KBM-7 (cell line): Measurements from ENCODE around the gene FGF16.
A peak's percentile ranks its signal among the peaks of the same experiment; 100 is the strongest.
"Not testable (repeated sequence)": the region's sequence is repeated elsewhere in the genome, so short reads cannot be mapped to it uniquely, and the experiment has no call there.

Source experiments
- DNase-seq: peaks from one replicate; pipeline ENCODE4 v3.0.0-alpha.2; 2015
- in situ Hi-C: fragments of 300-500 bp; cut with MboI; formaldehyde crosslinking; loops from 2 replicates; pipeline ENCODE4 v1.14.3; 2020; ENCODE audit warnings: low sequenced_read_pairs, low pct_unique_long_range_greater_than_20kb, mixed read lengths

The FGF16 gene

DNA sequence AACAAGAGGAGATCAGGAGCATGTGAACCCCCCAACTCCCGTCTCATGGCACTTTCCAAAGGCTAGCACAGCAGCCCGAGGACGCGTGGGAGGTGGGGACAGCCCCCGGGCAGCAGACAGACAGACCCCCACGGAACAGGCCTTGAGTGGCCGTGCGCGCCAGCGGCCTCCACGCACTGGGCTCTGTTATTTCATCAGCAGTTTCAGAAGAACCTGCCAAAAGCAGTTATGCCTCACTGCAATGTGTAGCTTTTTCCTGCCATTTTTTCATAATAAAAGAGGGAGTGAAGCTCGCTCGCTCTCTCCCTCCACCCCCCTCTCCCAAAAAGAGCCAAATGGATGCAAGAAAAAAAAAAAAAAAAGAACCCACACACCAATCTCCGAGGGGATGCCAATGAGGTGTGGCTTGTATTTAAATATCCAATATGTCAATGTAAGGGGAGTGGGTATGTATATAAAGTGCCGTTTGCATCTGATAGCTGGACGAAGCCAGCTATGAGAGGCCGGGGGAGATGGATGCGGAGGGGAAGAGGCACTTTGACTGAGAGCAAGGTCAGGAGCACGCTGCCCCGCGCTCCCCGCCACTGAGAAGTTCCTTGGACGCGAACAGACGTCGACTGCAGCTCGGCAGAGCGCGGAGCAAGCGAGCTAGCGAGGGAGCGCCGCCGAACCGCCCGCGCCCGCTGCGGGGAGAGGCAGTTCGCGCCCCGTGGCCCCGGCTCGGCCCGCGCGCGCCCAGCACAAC, at the start of gene FGF16:
Gene FGF16 (plus strand): TSS at position 482 of the 745 bp plus-strand sequence. CDS start 286 bp downstream, outside the sequence.
- DNase-seq: no peak
- in situ Hi-C loops: no loop called here

DNA sequence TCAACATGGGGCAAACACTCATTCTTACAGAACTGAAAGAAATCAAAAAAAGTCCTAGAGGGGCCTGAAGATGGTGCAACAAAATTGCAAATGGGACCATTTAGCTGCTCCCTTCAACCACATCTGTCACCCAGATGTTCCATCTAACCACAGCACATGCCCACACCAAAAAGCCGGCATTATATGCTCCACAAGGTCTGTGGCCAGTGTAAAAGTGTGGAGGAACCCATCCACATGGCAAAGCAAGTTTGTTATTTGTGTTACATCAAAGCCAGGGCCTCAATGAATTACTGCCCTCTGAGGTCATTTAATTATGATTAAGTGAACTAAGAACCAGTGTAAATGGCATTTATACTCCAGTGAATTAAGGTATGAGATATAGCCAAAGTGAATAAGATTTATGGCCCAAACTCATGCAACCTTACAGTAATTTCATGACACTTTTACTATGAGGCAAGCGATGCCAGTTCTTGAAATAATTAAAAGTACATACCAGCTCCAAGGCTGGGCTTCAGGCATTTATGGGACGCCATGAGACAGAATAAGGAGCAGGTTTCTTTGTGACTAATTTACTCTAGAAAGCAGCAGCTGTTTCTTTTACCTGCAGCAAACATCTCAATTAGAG, 48.7 kb upstream of the FGF16 start:
- in situ Hi-C loops: no loop called here
- peak; percentile 5 for DNase-seq

DNA sequence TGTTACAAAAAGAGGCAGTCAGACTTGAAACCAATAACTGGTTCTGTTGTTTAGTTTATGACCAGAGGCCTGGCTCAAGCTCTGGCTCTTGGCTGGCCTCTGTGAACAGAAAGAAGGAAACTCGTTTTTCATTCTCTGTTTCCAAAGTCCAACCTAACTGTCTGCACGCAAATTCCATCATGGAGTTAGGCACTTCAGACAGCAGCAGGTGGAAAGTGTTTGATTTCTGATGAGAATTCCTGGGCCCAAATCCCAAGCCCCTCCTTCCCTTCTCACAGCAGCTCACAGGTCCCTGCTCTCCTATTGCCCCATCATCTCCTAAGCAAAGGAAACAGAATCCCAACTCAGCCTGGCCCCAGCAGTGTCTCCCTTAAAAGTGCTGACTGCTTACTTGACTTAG, 42.8 kb upstream of the FGF16 start:
- no peak for DNase-seq
- in situ Hi-C loops: no loop called here

DNA sequence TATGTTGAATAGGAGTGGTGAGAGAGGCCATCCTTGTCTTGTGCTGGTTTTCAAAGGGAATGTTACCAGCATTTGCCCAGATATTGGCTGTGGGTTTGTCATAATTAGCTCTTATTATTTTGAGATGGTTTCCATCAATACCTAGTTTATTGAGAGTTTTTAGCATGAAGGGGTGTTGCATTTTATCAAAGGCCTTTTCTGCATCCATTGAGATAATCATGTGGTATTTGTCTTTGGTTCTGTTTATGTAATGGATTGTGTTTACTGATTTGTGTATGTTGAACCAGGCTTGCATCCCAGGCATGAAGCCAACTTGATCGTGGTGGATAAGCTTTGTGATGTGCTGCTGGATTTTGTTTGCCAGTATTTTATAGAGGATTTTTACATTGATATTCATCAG, 39.4 kb upstream of the FGF16 start:
- in situ Hi-C loops, DNase-seq: not testable (repeated sequence)

DNA sequence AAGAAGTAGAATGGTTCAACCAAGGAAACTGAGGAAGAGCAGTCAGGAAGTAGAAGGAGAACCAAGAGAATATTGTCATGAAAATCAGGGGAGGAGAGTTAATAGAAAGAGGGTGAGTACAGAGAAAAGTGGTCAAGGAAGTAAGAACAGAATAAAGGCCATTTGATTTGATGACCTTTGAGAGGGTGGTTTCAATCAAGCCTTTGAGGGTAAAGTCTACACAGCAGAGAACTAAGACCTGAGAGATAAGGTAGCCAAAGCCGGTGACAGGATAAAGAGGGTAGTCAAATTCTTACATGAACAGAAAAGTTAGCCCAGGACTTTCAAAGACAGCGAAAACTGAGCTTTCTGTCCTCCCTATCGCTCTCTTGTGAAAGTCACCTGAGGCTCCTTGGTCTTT, 34.6 kb upstream of the FGF16 start:
- in situ Hi-C loops: no loop called here
- DNase-seq: no peak

DNA sequence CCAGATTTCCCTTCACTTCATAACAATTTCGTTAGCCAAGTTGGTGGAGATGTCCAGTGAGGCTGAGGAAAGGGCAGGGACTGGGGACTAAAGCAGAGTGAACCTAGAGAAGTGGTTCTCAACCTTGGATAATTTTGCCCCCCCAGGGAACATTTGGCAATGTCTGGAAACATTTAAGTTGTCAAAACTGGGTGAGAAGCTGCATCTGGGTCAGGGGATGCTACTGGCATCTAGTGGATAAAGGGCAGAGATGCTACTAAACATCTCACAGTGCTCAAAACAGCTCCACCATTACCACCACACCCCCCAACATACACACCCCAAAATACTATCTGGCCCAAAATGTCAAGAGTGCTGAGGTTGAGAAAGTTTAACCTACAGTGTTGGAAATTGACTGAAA, 32.0 kb upstream of the FGF16 start:
- DNase-seq: no peak
- in situ Hi-C loops: no loop called here

DNA sequence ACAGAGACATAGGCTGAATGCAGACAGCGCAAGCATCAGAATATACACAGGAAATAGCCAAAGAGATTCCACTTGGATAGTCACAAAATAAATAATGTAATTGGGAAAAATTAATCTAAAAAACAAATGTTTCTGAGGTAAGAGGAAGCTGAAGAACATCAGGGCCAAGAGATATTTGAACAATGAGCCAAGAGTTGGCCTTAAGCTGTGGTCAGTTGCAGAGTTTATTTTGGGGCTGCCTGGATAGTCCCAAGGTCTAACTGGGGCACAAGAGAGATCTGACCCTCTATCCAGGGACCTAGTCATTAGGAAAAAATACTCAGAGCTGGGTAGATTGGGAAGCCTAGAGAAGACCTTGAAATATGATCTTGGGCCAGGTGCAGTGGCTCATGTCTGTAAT, 31.3 kb upstream of the FGF16 start:
- DNase-seq: no peak
- in situ Hi-C loops: no loop called here

DNA sequence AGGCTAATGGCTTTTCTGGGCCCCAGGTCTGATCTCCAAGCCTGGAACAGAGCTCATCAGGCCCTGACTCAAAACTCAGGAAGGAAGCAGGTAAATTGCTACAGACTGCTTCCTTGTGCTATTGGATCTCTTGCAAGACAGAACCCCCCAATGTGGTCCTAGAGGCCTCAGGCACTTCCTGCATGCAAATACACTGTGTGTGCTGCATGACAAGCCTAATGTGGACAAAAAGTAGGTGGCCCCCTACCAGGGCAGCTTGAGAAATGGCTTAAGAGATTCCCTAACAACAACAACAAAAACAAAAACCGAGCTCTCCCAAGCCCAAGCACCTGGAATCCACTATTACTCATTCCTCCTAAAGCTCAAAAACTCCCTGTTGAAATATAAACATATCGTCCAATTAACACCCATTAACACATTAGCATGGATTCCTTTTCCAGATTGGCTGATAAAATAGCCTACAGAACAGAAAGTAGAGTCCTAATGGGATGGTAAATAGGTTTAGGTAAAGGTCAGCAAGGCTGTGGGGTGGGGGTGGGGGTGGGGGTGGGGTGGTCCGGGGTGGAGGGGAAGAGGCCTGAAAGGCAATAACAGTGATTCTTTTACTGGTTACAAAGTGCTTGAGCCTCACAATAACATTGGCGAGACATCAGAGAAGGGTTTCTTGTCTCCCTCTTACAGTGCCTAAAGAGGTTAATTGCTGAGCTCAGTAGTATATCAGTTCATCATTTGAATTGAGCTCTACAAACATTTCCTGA, 24.1 kb upstream of the FGF16 start:
- DNase-seq: no peak
- in situ Hi-C loops: no loop called here

DNA sequence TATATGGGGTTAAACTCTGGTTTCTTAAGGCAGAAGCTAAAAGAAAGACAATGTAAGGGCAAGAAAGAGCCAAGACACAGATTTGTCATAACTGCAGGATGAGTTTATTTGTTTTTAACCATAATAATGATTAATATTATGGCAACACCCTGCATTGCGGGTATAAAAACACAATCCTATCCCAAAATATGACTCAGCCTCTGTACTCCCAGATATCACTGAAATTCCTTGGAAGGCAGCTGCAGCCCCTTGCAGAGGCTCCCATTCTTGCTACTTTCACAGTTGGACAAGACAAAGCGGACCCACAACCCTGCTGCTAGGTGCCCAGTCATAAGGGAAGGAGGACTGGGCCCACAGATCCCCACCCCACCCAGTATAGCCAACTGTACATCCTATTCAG, 20.4 kb upstream of the FGF16 start:
- in situ Hi-C loops: no loop called here
- no peak for DNase-seq

DNA sequence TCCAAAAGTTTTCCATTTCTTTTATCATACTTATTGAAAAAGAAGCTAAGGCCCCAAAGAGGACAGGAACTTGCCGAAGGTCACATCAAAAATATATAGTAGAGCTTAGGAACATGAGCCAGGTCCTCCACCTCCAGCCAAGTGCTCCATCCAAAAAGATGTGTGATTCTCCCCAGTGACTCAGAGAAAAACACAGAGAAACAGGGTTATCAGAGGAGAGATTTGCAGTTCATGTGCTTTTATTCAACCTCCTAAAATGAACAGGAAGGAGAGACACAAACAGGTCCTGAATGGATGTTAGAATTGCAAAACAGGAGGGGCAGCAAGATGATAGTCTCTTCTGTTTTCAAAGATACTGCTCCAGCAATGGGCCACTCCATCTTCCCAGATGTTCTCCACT, 19.6 kb upstream of the FGF16 start:
- no peak for DNase-seq
- in situ Hi-C loops: no loop called here

DNA sequence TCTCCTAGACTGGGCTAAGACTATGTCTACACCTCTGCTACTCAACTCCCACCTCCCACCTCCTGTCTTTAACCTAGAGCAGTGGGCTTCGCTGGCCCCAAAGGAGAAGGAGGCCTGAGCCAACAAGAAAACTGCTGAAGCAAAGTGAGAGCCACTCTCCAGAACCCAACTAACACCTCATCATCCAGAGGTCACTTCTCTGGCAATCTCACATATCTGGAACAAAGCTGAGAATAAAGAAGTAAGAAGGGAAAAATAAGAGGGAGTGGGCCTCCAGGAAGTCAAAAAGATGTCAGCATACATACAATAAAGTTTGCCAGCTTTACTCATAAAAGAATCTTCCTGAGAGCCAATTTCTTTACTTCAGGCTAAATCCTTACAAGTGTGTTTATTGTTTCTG, 18.6 kb upstream of the FGF16 start:
- in situ Hi-C loops: no loop called here
- no peak for DNase-seq

DNA sequence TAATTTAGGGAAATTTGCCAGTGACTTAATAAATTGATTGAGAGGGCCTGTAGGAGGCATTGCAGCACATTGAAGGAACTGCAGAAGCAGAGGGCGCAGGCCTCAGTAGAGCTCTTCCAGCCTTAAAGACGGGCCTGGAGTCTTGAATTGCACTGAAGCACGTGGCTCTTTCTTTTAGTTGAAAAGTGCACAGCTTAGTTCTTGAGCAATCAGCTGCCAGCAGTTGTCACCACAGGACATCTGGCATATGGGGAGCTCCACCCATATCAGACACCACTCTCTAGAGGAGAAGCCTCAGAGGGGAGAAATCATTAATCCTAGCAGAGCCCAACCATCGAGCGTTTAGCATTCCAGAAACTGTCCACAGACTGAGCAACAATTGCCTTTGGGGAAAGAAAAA, 16.0 kb upstream of the FGF16 start:
- in situ Hi-C loops: no loop called here
- DNase-seq: peak; percentile 13

DNA sequence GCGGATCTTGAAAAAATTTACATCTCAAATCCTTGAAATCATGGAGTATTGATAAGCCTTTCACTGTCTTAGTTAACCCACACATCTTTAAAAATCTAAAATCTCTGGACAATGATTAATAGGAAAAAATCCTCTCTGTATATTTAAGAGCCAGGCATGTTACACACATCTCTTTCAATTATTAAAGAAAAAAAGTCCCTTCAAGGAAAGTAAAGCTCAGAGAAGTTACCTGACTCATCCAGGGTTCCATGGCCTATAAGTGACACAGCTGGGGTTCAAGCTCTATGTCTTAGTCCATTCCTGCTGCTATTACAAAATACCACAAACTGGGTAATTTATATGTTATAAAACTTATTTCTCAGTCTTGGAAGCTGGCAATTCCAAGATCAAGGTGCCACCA, 14.2 kb upstream of the FGF16 start:
- in situ Hi-C loops: no loop called here
- DNase-seq: no peak

DNA sequence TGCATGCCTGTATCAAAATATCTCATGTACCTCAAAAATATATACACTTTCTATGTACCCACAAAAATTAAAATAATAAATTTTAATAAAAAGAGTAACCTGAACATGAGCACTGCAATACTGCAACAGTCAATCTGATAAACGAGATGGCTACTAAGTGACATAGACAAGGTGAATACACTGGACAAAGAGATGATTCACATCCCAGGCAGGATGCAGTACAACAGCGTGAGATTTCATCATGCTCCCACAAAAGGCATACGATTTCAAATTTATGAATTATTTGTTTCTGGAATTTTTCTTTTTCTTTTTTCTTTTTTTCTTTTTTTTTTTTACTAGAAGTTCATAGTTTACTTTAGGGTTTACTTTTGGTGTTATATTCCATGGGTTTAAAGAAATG, 12.2 kb upstream of the FGF16 start:
- in situ Hi-C loops: no loop called here
- no peak for DNase-seq

DNA sequence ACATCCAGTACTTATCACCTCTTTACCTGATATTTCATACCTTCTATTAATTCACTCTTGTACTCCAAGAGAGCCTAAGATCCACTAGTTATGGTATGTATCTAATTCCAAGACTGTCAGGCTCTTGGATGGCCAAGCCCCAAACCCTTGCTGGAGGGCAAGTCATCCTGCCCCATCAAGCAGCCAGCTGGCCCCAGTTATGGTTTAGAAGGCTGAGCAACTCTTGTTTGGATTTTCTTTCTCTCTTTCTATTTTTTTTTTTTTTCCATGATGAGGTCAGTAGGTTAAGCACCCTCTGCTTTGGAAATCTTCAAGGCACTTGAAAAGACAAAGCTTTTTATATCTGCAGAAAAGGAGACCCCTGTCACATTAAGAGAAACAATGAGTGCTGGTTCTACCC, 10.9 kb upstream of the FGF16 start:
- in situ Hi-C loops: no loop called here
- DNase-seq: no peak

DNA sequence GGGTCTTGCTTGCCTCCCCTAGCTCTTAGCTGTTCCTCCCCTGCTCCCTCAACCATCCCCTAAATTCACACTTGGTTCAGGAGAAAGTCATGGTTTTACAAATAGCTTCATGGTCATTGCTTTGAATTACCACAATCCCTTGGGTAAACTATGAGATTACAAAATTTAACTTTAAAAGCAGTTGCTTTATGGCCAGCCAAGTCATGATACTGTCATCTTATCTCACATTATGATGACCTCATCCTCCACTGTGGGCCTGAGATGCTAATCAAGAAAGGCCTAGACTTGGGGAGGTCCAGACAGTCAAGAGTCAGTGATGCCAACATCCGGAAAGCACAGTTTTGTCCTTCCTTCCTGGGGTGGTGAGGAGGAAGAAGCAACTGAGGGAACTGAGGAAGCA, 10.5 kb upstream of the FGF16 start:
- no peak for DNase-seq
- in situ Hi-C loops: no loop called here

DNA sequence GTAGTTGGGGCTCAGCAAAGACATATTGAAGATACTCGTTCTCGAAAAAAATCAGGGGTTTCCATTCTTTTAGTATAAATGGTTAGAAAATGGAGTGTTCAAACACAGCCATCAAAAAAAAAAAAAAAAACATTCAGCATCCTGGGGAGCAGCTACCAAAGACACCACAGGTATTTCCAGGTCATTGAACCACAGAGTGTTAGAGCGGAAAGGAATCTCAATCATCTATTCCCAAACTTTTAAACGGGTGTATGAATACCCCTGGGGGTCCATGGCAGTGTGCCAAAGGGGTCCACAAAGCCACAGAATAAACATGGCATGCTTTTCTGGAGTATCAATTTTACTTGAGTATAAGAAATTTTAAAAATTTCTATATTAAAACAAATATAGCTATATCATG, 6.9 kb upstream of the FGF16 start:
- in situ Hi-C loops: no loop called here
- no peak for DNase-seq

DNA sequence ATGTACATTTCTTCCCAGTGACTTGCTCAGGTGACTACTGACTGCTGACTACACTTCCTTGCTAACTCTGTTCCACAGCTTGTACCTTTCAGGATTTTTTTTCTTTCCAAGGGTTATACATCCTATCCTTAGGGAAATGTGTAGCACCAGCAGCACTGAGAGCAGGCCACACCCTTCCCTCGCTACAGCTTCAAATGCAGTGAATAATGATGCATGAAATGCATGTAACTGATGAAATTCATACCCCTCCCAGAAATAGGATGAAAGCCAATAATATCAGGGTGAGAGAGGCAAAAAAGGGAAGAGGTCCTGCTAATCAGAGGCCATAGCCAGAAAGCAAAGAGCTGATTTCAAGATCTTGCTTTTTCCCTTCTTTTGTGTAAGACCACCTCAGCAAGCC, 6.2 kb upstream of the FGF16 start:
- DNase-seq: no peak
- in situ Hi-C loops: no loop called here

DNA sequence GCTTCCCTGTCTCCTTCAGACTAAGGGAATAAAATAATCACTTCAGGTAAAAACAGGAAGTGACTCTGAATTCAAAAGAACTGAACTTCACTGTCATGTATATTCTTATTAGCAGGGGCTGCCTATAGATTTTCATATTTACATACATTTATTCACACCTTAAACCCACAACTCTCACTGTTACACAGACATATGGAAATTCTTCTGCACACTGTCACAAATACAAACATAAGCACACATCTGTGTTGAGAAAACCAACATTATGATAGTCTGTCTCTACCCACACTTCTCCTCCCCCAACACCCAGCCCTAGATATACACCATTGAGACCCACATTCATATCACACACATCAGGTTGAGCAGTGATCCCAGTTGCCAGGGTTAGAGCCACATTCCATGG, 5.7 kb upstream of the FGF16 start:
- in situ Hi-C loops: no loop called here
- DNase-seq: no peak

DNA sequence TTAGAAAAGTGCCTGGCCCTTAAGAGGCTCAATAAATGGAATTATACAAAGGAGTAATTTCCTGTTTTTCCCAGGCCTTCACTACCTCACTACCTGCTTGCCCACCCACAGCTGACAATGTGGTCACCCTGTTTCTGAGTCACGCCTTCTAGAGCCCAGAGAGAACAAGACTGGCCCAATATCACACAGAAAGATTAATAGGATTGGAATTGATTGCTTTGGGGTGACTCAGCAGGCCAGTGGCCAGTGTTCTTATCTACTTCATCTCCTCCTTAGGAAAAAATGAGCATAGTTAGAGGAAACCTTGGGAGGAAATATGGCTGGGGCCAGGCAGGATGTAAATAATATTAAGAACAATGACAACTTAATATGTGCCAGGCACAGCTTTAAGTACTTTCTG, 4.5 kb upstream of the FGF16 start:
- in situ Hi-C loops: no loop called here
- DNase-seq: no peak
